Right lobe of liver (tissue), 6 donors: Measurements from ENCODE around the gene AOAH. TPM values are rescaled to one million over a fixed set of nuclear protein-coding genes. Genes with fewer than 3 reads are reported as not detected.
"Not testable (repeated sequence)": the region's sequence is repeated elsewhere in the genome, so short reads cannot be mapped to it uniquely, and the experiment has no call there.

ENCODE experiments used
- ATAC-seq, 4 donors: fragments of 200-7000 bp; cut with Tn5 transposase; one replicate each; pipeline ENCODE4 v1.9.1; 2020; ENCODE audit warnings: mild to moderate bottlenecking in 4 of 4, moderate library complexity in 4 of 4
- DNase-seq, 3 donors: peaks; one replicate each; pipeline ENCODE4 v3.0.0-alpha.2; 2020
- H3K27ac ChIP-seq, 3 donors: fragments of 200-600 bp; one replicate each; pipeline ENCODE4 v1.8.0; 2022
- H3K27me3 ChIP-seq, 2 donors: fragments of 200-600 bp; one replicate each; pipeline ENCODE4 v1.8.0; 2022
- H3K36me3 ChIP-seq, 4 donors: fragments of 200-600 bp; sonication (generic) in 1 of 4; one replicate each; pipeline versions ENCODE4 v1.5.1 to v1.8.0; 2017 to 2022; ENCODE audit warnings: control low read depth in 1 of 4
- H3K4me1 ChIP-seq, 4 donors: fragments of 200-600 bp; sonication (generic) in 1 of 4; one replicate each; pipeline versions ENCODE4 v1.5.1 to v1.8.0; 2017 to 2022; ENCODE audit warnings: control low read depth in 1 of 4
- H3K4me3 ChIP-seq, 3 donors: fragments of 200-600 bp; one replicate each; pipeline ENCODE4 v1.8.0; 2022
- H3K9me3 ChIP-seq, 4 donors: fragments of 200-600 bp; sonication (generic) in 1 of 4; one replicate each; pipeline versions ENCODE4 v1.5.1 to v1.8.0; 2017 to 2022; ENCODE audit warnings: control low read depth in 1 of 4
- POLR2A ChIP-seq: fragments of 450-650 bp; IDR thresholded peaks from one replicate; pipeline ENCODE4 v1.6.1; 2017; ENCODE audit warnings: antibody characterized with exemption, mild to moderate bottlenecking
- WGBS: methylation state at CpG from one replicate; pipeline ENCODE4 v1.1.6; 2018; ENCODE audit warnings: low coverage, low lambda C conversion rate; ENCODE audit not compliant: insufficient coverage; ENCODE audit errors: missing lambda C conversion rate; 5-methylcytosine and 5-hydroxymethylcytosine counted together
- intact Hi-C, 2 donors: fragments of 100-400 bp; cut with DNase I; formaldehyde crosslinking; loops; one replicate each; pipeline versions ENCODE4 v1.11.2 to v1.14.1; 2022
- total RNA-seq, 6 experiments: library from RNA; depleted of rRNA in 2 of 6; stranded (reverse); fragments of >200 nt in 2 of 6; fragmentation: NEBNext Ultra II Directional in 3 of 6; extraction: Animal tissue kit (Norgen Biotek cat#: 25700) in 3 of 6; gene quantifications; one replicate each; pipeline versions ENCODE4 v1.1.0 to v1.2.4, GENCODE V29; 2016 to 2023
- TF ChIP-seq, protein P1 (sequence below), 4 donors: fragments of 200-600 bp in 3 of 4; fragments of 450-650 bp in 1 of 4; IDR thresholded peaks; one replicate each; pipeline versions ENCODE4 v1.5.1 to v1.8.0; 2016 to 2022; ENCODE audit warnings: antibody characterized with exemption in 4 of 4, mild to moderate bottlenecking in 2 of 4
- donor health status: DM: no; HTN: yes; CAD: no.
- donor health status: DM: no; HTN: no; CAD: no.
- donor health status: DM: no; HTN: no; CAD: no.
- donor health status: DM: no; HTN: yes; CAD: no.
- donor health status: DM: no; HTN: yes; CAD: no.

The AOAH gene
- total RNA-seq, 6 experiments from 2014 or later: 2.9 to 11.3 (median 6.4) TPM

DNA sequence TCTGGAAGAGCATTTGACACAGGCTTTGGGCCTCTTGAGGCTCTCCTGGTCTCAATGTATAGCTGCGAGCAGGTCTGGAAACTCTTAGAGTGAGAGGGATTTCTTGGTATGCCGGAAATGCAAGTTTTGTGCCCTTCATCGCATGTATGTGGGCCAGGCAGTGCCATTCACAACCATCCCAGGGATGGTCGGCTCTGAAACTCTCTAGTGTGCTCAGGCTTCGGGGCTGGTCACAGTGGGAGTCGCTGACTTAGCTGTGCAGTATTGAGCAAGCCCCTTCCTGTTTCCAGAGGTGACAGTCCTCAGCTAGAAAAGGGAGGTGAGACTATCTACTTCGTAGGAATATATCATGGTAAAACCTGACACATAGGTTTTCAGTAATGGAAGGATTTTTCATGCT is 2.0 kb upstream of the AOAH start:
- intact Hi-C loops: no loop called here
- H3K36me3 ChIP-seq: no peaks in the 10 kb centered on the region
- no peaks in the 10 kb centered on the region for H3K27me3 ChIP-seq
- ATAC-seq: peak; percentile 50 to 68 (median 58)
- TF ChIP-seq, protein P1, sequence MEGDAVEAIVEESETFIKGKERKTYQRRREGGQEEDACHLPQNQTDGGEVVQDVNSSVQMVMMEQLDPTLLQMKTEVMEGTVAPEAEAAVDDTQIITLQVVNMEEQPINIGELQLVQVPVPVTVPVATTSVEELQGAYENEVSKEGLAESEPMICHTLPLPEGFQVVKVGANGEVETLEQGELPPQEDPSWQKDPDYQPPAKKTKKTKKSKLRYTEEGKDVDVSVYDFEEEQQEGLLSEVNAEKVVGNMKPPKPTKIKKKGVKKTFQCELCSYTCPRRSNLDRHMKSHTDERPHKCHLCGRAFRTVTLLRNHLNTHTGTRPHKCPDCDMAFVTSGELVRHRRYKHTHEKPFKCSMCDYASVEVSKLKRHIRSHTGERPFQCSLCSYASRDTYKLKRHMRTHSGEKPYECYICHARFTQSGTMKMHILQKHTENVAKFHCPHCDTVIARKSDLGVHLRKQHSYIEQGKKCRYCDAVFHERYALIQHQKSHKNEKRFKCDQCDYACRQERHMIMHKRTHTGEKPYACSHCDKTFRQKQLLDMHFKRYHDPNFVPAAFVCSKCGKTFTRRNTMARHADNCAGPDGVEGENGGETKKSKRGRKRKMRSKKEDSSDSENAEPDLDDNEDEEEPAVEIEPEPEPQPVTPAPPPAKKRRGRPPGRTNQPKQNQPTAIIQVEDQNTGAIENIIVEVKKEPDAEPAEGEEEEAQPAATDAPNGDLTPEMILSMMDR (IDR thresholded peaks at IDR 0.05): no peak
- no peak for TF ChIP-seq POLR2A
- H3K9me3 ChIP-seq: no peaks in the 10 kb centered on the region
- no peak for DNase-seq
- 67% methylated on average over 1 of the region's 7 CpGs for WGBS
- H3K4me1 ChIP-seq: no peaks in the 10 kb centered on the region
- no peak overlapping the region for H3K4me3 ChIP-seq
- no peak overlapping the region for H3K27ac ChIP-seq

DNA sequence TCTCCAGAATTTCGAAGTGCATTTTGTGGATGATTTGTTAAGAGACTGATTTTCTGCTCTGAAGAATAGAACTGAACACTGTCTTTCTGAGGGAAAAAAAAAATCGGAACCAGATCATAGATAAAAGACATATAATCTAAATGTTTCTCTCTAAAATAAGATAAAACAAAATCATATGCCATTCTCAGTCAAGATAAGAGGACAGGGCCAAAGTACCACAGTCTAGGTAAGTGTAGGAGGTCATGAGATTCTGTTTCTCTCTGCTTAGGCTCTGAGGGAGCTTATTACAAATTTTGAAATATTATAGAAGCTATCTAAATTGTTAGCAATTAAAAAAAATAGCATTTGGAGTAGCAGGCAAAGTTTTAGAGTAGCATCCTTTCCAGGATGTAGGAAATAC is 702 bp upstream of the AOAH start:
- 69% methylated on average over 2 of the region's 2 CpGs for WGBS
- ATAC-seq (no peak), DNase-seq (no peak)
- H3K36me3 ChIP-seq: no peaks in the 10 kb centered on the region
- H3K4me3 ChIP-seq: no peak overlapping the region
- intact Hi-C loops: no loop called here
- no peaks in the 10 kb centered on the region for H3K4me1 ChIP-seq
- no peaks in the 10 kb centered on the region for H3K9me3 ChIP-seq
- no peak overlapping the region for H3K27ac ChIP-seq
- no peaks in the 10 kb centered on the region for H3K27me3 ChIP-seq
- TF ChIP-seq, protein P1 (IDR thresholded peaks at IDR 0.05): no peak
- no peak for TF ChIP-seq POLR2A

DNA sequence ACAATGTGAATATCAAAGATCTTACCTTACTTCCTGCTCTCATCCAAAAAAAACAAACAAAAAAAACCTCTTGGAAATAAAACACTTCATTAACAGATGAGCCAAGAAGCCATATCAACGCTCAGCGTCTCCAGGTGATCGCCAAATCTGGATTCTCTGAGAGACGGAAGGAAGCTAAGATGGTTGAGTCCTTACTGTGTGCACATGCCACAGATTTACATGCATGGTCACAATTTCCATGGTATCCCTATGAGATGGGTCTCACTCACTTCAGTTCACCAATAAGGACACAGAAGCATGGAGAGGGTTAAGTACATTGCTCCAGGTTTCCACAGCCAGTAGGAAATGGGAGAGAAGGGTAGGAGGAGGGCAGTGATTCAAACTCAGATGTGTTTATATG is 1.0 kb downstream of the AOAH start:
- H3K36me3 ChIP-seq: no peaks in the 10 kb centered on the region
- peak overlapping the region in 1 of 3 donors; percentile 47 for H3K27ac ChIP-seq
- TF ChIP-seq, protein P1 (IDR thresholded peaks at IDR 0.05): no peak
- no peak for TF ChIP-seq POLR2A
- ATAC-seq: no peak
- intact Hi-C loops: no loop called here
- DNase-seq: no peak
- H3K27me3 ChIP-seq: no peaks in the 10 kb centered on the region
- H3K9me3 ChIP-seq: no peaks in the 10 kb centered on the region
- no peaks in the 10 kb centered on the region for H3K4me1 ChIP-seq
- 68% methylated on average over 4 of the region's 4 CpGs for WGBS
- H3K4me3 ChIP-seq: peak overlapping the region in 2 of 3 donors; percentile 3 to 32

DNA sequence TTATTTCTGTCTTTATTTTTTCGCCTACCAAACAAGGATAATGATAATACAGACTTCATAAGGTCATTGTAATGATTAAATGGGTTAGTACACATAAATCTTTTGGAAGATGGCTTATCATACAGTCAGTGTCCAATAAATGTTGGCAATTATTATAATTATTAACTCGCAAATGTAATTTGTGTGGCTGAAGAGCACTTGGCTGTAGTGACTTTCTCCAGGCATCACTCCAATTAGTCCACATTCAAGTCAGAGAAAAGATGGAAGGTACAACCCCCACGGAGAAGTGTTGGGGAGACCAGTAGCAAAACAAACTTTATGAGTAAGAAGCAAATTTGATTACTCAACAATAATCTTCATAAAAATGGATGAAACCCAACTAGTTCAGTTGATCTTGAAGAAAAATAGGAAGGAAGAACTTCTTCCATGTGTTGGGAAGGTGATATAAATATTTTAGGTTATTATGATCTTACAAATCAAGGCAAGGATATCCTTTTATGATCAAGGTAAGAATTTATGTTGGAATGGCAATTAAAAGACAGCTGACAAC is 5.1 kb downstream of the AOAH start:
- Histone ChIP-seq H3K36me3 (no peaks in the 10 kb centered on the region), H3K4me3 (no peak overlapping the region), H3K4me1 (no peaks in the 10 kb centered on the region), H3K27me3 (no peaks in the 10 kb centered on the region), H3K27ac (no peak overlapping the region), H3K9me3 (no peaks in the 10 kb centered on the region)
- intact Hi-C loops: no loop called here
- no peak for DNase-seq
- no peak for ATAC-seq
- TF ChIP-seq, protein P1 (IDR thresholded peaks at IDR 0.05): no peak
- TF ChIP-seq POLR2A: no peak
- 53% methylated on average over 3 of the region's 3 CpGs for WGBS

DNA sequence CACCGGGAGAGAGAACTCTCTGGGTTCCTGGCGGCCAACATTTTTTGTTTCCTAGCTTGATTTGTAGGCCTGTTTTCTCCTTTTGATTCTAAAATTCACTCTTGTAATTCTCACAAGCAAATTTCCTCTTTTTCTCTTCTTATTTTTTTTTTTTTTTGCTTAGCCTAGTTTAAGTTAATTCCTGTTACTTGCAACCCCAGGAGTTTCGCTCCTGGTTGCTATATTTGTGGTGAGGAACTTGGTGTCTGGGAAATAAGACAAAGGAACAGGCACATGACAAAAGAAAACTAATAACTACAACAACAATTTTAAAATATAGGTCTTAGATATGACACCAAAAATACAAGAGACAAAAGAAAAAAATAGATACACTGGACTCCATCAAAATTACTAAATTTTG is 6.7 kb downstream of the AOAH start:
- H3K4me3 ChIP-seq: no peak overlapping the region
- DNase-seq (no peak), ATAC-seq (peak in 1 of 4 donors; percentile 32)
- H3K9me3 ChIP-seq: no peaks in the 10 kb centered on the region
- H3K4me1 ChIP-seq: no peaks in the 10 kb centered on the region
- no peak overlapping the region for H3K27ac ChIP-seq
- H3K27me3 ChIP-seq: no peaks in the 10 kb centered on the region
- no peaks in the 10 kb centered on the region for H3K36me3 ChIP-seq
- intact Hi-C loops: no loop called here
- TF ChIP-seq, protein P1 (IDR thresholded peaks at IDR 0.05): no peak
- no peak for TF ChIP-seq POLR2A
- WGBS: 50% methylated on average over 3 of the region's 3 CpGs

DNA sequence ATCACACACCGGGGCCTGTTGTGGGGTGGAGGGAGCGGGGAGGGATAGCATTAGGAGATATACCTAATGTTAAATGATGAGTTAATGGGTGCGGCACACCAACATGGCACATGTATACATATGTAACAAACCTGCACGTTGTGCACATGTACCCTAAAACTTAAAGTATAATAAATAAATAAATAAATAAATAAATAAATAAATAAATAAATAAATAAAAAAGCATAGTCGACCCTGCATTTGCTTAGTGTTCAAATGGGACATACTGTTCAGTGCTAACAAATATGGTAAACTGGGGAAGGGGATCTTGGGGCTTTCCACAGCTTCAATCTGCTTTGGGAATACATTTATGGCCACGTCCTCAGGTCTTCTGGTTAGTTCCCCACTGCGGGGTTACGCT is 7.5 kb downstream of the AOAH start:
- ATAC-seq, H3K27me3 ChIP-seq, H3K4me3 ChIP-seq, intact Hi-C loops, H3K36me3 ChIP-seq, H3K4me1 ChIP-seq, H3K27ac ChIP-seq, DNase-seq, H3K9me3 ChIP-seq: not testable (repeated sequence)
- 67% methylated on average over 1 of the region's 8 CpGs for WGBS
